Endodermal cell (in vitro differentiated cells): ENCODE measurements around the gene DNAJC3. TPM values are rescaled to one million over a fixed set of nuclear protein-coding genes. Genes with fewer than 3 reads are reported as not detected.

Source experiments
- DNase-seq: peaks from one replicate; pipeline ENCODE4 v3.0.0-alpha.2; 2017
- H3K27ac ChIP-seq: 2 replicates; pipeline ENCODE4 v1.5.1; 2013; ENCODE audit warnings: mild to moderate bottlenecking, low read depth, low read length, moderate library complexity
- H3K27me3 ChIP-seq: 2 replicates; pipeline ENCODE4 v1.6.1; 2013; ENCODE audit warnings: mild to moderate bottlenecking, low read length, moderate library complexity; ENCODE audit not compliant: insufficient read depth, control insufficient read depth, poor library complexity, severe bottlenecking
- H3K36me3 ChIP-seq: 2 replicates; pipeline ENCODE4 v1.7.0; 2013; ENCODE audit warnings: mild to moderate bottlenecking, low read length, moderate library complexity; ENCODE audit not compliant: control insufficient read depth, insufficient read depth
- H3K4me1 ChIP-seq: one replicate; pipeline ENCODE4 v1.7.0; 2013; ENCODE audit warnings: low read length; ENCODE audit not compliant: control insufficient read depth, insufficient read depth
- H3K4me3 ChIP-seq: 2 replicates; pipeline ENCODE4 v1.5.1; 2013; ENCODE audit warnings: mild to moderate bottlenecking, low read length, moderate library complexity
- H3K9ac ChIP-seq: 2 replicates; pipeline ENCODE4 v1.6.1; 2013; ENCODE audit warnings: mild to moderate bottlenecking, low read length, moderate library complexity; ENCODE audit not compliant: poor library complexity, severe bottlenecking; ENCODE audit errors: extremely low read depth
- H3K9me3 ChIP-seq: 2 replicates; pipeline ENCODE4 v1.6.1; 2013; ENCODE audit warnings: mild to moderate bottlenecking, low read length, moderate library complexity; ENCODE audit not compliant: control insufficient read depth
- H3K27ac Mint-ChIP-seq: 2 replicates; pipeline ENCODE4 v1.8.0; 2020; ENCODE audit warnings: mixed read lengths
- H3K27me3 Mint-ChIP-seq: 2 replicates; pipeline ENCODE4 v1.8.0; 2021; ENCODE audit warnings: mild to moderate bottlenecking, mixed read lengths; ENCODE audit not compliant: insufficient read depth
- H3K36me3 Mint-ChIP-seq: 2 replicates; pipeline ENCODE4 v1.8.0; 2020; ENCODE audit warnings: low read depth, mixed read lengths
- H3K4me1 Mint-ChIP-seq: 2 replicates; pipeline ENCODE4 v1.8.0; 2020; ENCODE audit warnings: mixed read lengths
- H3K4me3 Mint-ChIP-seq: 2 replicates; pipeline ENCODE4 v1.8.0; 2020; ENCODE audit warnings: mild to moderate bottlenecking, moderate library complexity, mixed read lengths
- H3K9me3 Mint-ChIP-seq: 2 replicates; pipeline ENCODE4 v1.8.0; 2020; ENCODE audit warnings: mild to moderate bottlenecking, mixed read lengths
- CTCF ChIP-seq: fragments of 200-600 bp; sonication (generic); conservative IDR thresholded peaks from 2 replicates; pipeline ENCODE4 v1.5.0; 2021; ENCODE audit warnings: antibody characterized with exemption, mild to moderate bottlenecking
- WGBS, 2 experiments: methylation state at CpG; one replicate each; pipeline versions ENCODE4 v1.1.5 to v1.1.7; 2013; ENCODE audit warnings: missing lambda C conversion rate in 2 of 2, mixed read lengths in 1 of 2; ENCODE audit not compliant: insufficient coverage in 1 of 2, insufficient read length in 1 of 2; 5-methylcytosine and 5-hydroxymethylcytosine counted together
- total RNA-seq, 2 donors: library from RNA; stranded (reverse); fragmentation: NEBNext Ultra II Directional in 1 of 2; extraction: Animal tissue kit (Norgen Biotek cat#: 25700) in 1 of 2; gene quantifications; 2 replicates in 1 of 2; 3 replicates in 1 of 2; pipeline ENCODE4 v1.2.1, GENCODE V29; 2021

Gene DNAJC3
- total RNA-seq, 2 donors from 2014 or later = 20.6 to 31.5 TPM

- peaks cover 26% of the 10 kb centered on the region for H3K36me3 Mint-ChIP-seq
- no peaks in the 10 kb centered on the region for H3K4me1 Mint-ChIP-seq
- no peak overlapping the region for H3K9ac ChIP-seq
- no peaks in the 10 kb centered on the region for H3K27me3 Mint-ChIP-seq
- no peaks in the 10 kb centered on the region for H3K27me3 ChIP-seq
- no peak overlapping the region for H3K4me3 Mint-ChIP-seq
- H3K9me3 Mint-ChIP-seq = peaks cover 11% of the 10 kb centered on the region
- no peaks in the 10 kb centered on the region for H3K4me1 ChIP-seq
- peak overlapping the region; percentile 12 for H3K27ac Mint-ChIP-seq
- WGBS, 2 experiments = 90 to 92% methylated on average over 2 to 6 of the region's 6 CpGs
- no peak overlapping the region for H3K27ac ChIP-seq
- H3K4me3 ChIP-seq = no peak overlapping the region
- TF ChIP-seq CTCF = no peak
- no peak for DNase-seq
- peaks cover 13% of the 10 kb centered on the region for H3K9me3 ChIP-seq
- peaks cover 32% of the 10 kb centered on the region for H3K36me3 ChIP-seq
Observed at GRCh38 chr13:95784161-95784899, 107.4 kb downstream of the DNAJC3 start.

- Histone ChIP-seq H3K27ac (no peak overlapping the region), H3K4me1 (no peaks in the 10 kb centered on the region), H3K9ac (no peak overlapping the region), H3K27me3 (no peaks in the 10 kb centered on the region), H3K36me3 (peaks cover 37% of the 10 kb centered on the region), H3K9me3 (peaks cover 16% of the 10 kb centered on the region), H3K4me3 (no peak overlapping the region)
- peaks cover 14% of the 10 kb centered on the region for H3K9me3 Mint-ChIP-seq
- H3K27ac Mint-ChIP-seq = no peak overlapping the region
- H3K4me1 Mint-ChIP-seq = no peaks in the 10 kb centered on the region
- TF ChIP-seq CTCF = no peak
- no peaks in the 10 kb centered on the region for H3K27me3 Mint-ChIP-seq
- H3K36me3 Mint-ChIP-seq = peaks cover 32% of the 10 kb centered on the region
- WGBS, 2 experiments = 98 to 100% methylated on average over 1 to 3 of the region's 3 CpGs
- no peak for DNase-seq
- no peak overlapping the region for H3K4me3 Mint-ChIP-seq
Observed at GRCh38 chr13:95784900-95785290, 108.0 kb downstream of the DNAJC3 start.

GRCh38 chr13:95787356-95788099, 110.6 kb downstream of the DNAJC3 start:
- no peaks in the 10 kb centered on the region for H3K27me3 Mint-ChIP-seq
- H3K27ac ChIP-seq = no peak overlapping the region
- 83% methylated on average over 1 of the region's 1 CpG; no CpG with 5 or more reads in 1 of the 2 experiments for WGBS, 2 experiments
- H3K27me3 ChIP-seq = no peaks in the 10 kb centered on the region
- no peaks in the 10 kb centered on the region for H3K4me1 ChIP-seq
- H3K9ac ChIP-seq = no peak overlapping the region
- H3K27ac Mint-ChIP-seq = no peak overlapping the region
- no peak for DNase-seq
- no peaks in the 10 kb centered on the region for H3K4me1 Mint-ChIP-seq
- no peak for TF ChIP-seq CTCF
- H3K36me3 ChIP-seq = peaks cover 50% of the 10 kb centered on the region
- peaks cover 10% of the 10 kb centered on the region for H3K9me3 ChIP-seq
- H3K9me3 Mint-ChIP-seq = peaks cover 7% of the 10 kb centered on the region
- peaks cover 53% of the 10 kb centered on the region for H3K36me3 Mint-ChIP-seq
- no peak overlapping the region for H3K4me3 Mint-ChIP-seq
- H3K4me3 ChIP-seq = no peak overlapping the region
